Measurements from ENCODE around the gene LIPK. TPM values are rescaled to one million over a fixed set of nuclear protein-coding genes. Genes with fewer than 3 reads are reported as not detected.

The LIPK gene
- total and polyA plus RNA-seq, 2 of the 8 experiments (the other 6 are each of a cell fraction or from before 2014, with no cell fraction given) = not detected

GRCh38 chr10:88687853-88688467 lies 18.1 kb upstream of the LIPK start:
- FAIRE-seq (no peak), DNase-seq (ENCODE audit: low read depth in 1 of 2, low spot score in 2 of 2) (no peak)
- Histone ChIP-seq H3K18ac (ENCODE audit: extremely low read depth, low read length) (no peak overlapping the region), H3K4me3 (ENCODE audit: extremely low read depth in 1 of 4, insufficient read depth in 2 of 4, low read depth in 3 of 4, low read length in 4 of 4) (no peak overlapping the region), H3K79me1 (ENCODE audit: low read depth, low read length) (no peaks in the 10 kb centered on the region), H2BK12ac (ENCODE audit: low read depth, low read length) (no peak overlapping the region), H3K36me3 (ENCODE audit: control insufficient read depth in 2 of 4, insufficient read depth in 4 of 4, low read length in 3 of 4) (no peaks in the 10 kb centered on the region), H3K4me2 (ENCODE audit: insufficient read depth in 1 of 2, low read depth in 2 of 2, low read length in 2 of 2) (no peak overlapping the region), H3K27me3 (replicated peaks in 1 of 4; ENCODE audit: control insufficient read depth in 3 of 4, extremely low read depth in 1 of 4, insufficient read depth in 3 of 4, low read length in 3 of 4) (peaks cover 0 to 2% (median 0%) of the 10 kb centered on the region in 4 experiments; a peak in 1 of 7 replicates), H3K9ac (replicated peaks in 1 of 4; ENCODE audit: extremely low read depth in 1 of 4, low read depth in 3 of 4, low read length in 3 of 4) (no peak overlapping the region), H4K5ac (ENCODE audit: insufficient read length, low read depth, low read length) (no peak overlapping the region), H3K79me2 (ENCODE audit: control insufficient read depth in 1 of 2, insufficient read depth in 2 of 2, low read length in 2 of 2) (no peaks in the 10 kb centered on the region), H3K23ac (ENCODE audit: insufficient read length) (no peak overlapping the region), H3K9me3 (ENCODE audit: insufficient read depth in 2 of 2, low read depth in 1 of 2, low read length in 1 of 2) (no peaks in the 10 kb centered on the region), H2BK15ac (ENCODE audit: low read length) (no peak overlapping the region), H3K4me1 (replicated peaks in 1 of 4; ENCODE audit: control insufficient read depth in 3 of 4, insufficient read depth in 4 of 4, low read length in 3 of 4) (no peaks in the 10 kb centered on the region), H3K56ac (replicated peaks; ENCODE audit: insufficient read length, low read depth, low read length) (no peak overlapping the region), H4K91ac (replicated peaks; ENCODE audit: insufficient read length, low read length) (no peak overlapping the region), H2AK5ac (ENCODE audit: low read depth, low read length) (no peak overlapping the region), H2AFZ (ENCODE audit: low read length) (no peak overlapping the region), H3K4ac (replicated peaks; ENCODE audit: insufficient read length, low read depth, low read length) (no peak overlapping the region), H2BK120ac (replicated peaks; ENCODE audit: low read depth, low read length) (no peak overlapping the region), H3K14ac (ENCODE audit: insufficient read length) (no peak overlapping the region), H2BK5ac (ENCODE audit: low read depth, low read length) (no peak overlapping the region), H3K27ac (ENCODE audit: low read depth, low read length) (no peak overlapping the region), H2BK20ac (ENCODE audit: low read length) (no peak overlapping the region), H3K23me2 (ENCODE audit: low read depth, low read length) (no peaks in the 10 kb centered on the region), H4K20me1 (replicated peaks in 1 of 2; ENCODE audit: control insufficient read depth in 1 of 2, insufficient read depth in 2 of 2, low read length in 2 of 2) (no peaks in the 10 kb centered on the region), H4K8ac (ENCODE audit: extremely low read depth, insufficient read depth, low read length) (no peak overlapping the region)
- TF ChIP-seq RAD21 (IDR thresholded peaks at IDR 0.05 in 1 of 2, conservative IDR thresholded peaks at IDR 0.05 in 1 of 2; ENCODE audit: low read depth in 2 of 2, low read length in 2 of 2) (peak; percentile 61 to 62), GTF2F1 (IDR thresholded peaks at IDR 0.05; ENCODE audit: borderline replicate concordance, low read depth, low read length) (no peak)
- TF ChIP-seq, protein P1, sequence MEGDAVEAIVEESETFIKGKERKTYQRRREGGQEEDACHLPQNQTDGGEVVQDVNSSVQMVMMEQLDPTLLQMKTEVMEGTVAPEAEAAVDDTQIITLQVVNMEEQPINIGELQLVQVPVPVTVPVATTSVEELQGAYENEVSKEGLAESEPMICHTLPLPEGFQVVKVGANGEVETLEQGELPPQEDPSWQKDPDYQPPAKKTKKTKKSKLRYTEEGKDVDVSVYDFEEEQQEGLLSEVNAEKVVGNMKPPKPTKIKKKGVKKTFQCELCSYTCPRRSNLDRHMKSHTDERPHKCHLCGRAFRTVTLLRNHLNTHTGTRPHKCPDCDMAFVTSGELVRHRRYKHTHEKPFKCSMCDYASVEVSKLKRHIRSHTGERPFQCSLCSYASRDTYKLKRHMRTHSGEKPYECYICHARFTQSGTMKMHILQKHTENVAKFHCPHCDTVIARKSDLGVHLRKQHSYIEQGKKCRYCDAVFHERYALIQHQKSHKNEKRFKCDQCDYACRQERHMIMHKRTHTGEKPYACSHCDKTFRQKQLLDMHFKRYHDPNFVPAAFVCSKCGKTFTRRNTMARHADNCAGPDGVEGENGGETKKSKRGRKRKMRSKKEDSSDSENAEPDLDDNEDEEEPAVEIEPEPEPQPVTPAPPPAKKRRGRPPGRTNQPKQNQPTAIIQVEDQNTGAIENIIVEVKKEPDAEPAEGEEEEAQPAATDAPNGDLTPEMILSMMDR (IDR thresholded peaks at IDR 0.05; ENCODE audit: control extremely low read depth in 1 of 3, insufficient read depth in 1 of 3, low read depth in 1 of 3, low read length in 3 of 3) = peak in 2 of 3 experiments; percentile 45 to 50; a peak in 2 of 4 replicates
- ChIA-PET CTCF (ENCODE audit: partially characterized antibody) (interaction anchor here (0.7 to 6.1 kb wide), 22 partner anchors 9 to 322 kb away, joined by 3 to 63 read pairs (median 4); partner anchors contain the start of gene RNLS), POLR2A (ENCODE audit: partially characterized antibody) (no interaction called here)

All from H1 (cell line).